Left lung (tissue), 10 donors: ENCODE results near the gene RNF115. TPM values are rescaled to one million over a fixed set of nuclear protein-coding genes. Genes with fewer than 3 reads are reported as not detected.
A peak's percentile ranks its signal among the peaks of the same experiment; 100 is the strongest.

Source experiments
- ATAC-seq: fragments of 200-7000 bp; cut with Tn5 transposase; one replicate; pipeline ENCODE4 v1.9.1; 2020; ENCODE audit warnings: moderate library complexity
- DNase-seq, 4 donors: peaks; one replicate each; pipeline ENCODE4 v3.0.0-alpha.2; 2013 to 2020
- H3K27ac ChIP-seq, 2 donors: fragments of 200-600 bp; sonication (generic) in 1 of 2; one replicate each; pipeline versions ENCODE4 v1.5.0 to v1.8.0; 2020 to 2021
- H3K27me3 ChIP-seq, 2 donors: fragments of 200-600 bp; sonication (generic) in 1 of 2; one replicate each; pipeline versions ENCODE4 v1.5.0 to v1.8.0; 2020 to 2021
- H3K36me3 ChIP-seq, 2 donors: fragments of 200-600 bp; sonication (generic) in 1 of 2; one replicate each; pipeline versions ENCODE4 v1.5.0 to v1.8.0; 2020 to 2021
- H3K4me1 ChIP-seq, 2 donors: fragments of 200-600 bp; one replicate each; pipeline ENCODE4 v1.8.0; 2021
- H3K4me3 ChIP-seq, 2 donors: fragments of 200-600 bp; sonication (generic) in 1 of 2; one replicate each; pipeline versions ENCODE4 v1.5.0 to v1.8.0; 2020 to 2021; ENCODE audit warnings: mild to moderate bottlenecking in 1 of 2
- H3K9me3 ChIP-seq, 2 donors: fragments of 200-600 bp; sonication (generic) in 1 of 2; one replicate each; pipeline versions ENCODE4 v1.5.0 to v1.8.0; 2020 to 2021
- intact Hi-C, 2 donors: fragments of 100-400 bp; cut with DNase I; formaldehyde crosslinking; loops; one replicate each; pipeline versions ENCODE4 v1.11.2 to v1.14.2; 2022
- polyA plus RNA-seq, 6 donors: library from polyadenylated mRNA; unstranded; fragments of 120-200 nt; gene quantifications; one replicate each; pipeline ENCODE4 v1.2.1, GENCODE V29; 2013; ENCODE audit not compliant: insufficient read length in 6 of 6
- total RNA-seq, 2 donors: library from RNA; stranded (reverse); fragmentation: NEBNext Ultra II Directional; extraction: Animal tissue kit (Norgen Biotek cat#: 25700); gene quantifications; one replicate each; pipeline ENCODE4 v1.2.1, GENCODE V29; 2021
- TF ChIP-seq, protein P1 (sequence below), 2 donors: fragments of 200-600 bp; sonication (generic) in 1 of 2; IDR thresholded peaks; one replicate each; pipeline versions ENCODE4 v1.5.0 to v1.8.0; 2021; ENCODE audit warnings: antibody characterized with exemption in 2 of 2
- donor health status: DM: no; HTN: yes; CAD: no.
- donor health status: DM: no; HTN: no; CAD: no.

Gene RNF115
- total and polyA plus RNA-seq, 8 donors = 11.8 to 20.4 (median 18.1) TPM

GRCh38 chr1:145785547-145785946 is 38.3 kb downstream of the RNF115 start:
- Histone ChIP-seq H3K36me3 (peaks cover 0 to 27% of the 10 kb centered on the region in 2 donors), H3K9me3 (no peaks in the 10 kb centered on the region), H3K4me1 (peaks cover 7 to 14% of the 10 kb centered on the region in 2 donors), H3K27ac (peak overlapping the region; percentile 39 to 62), H3K4me3 (no peak overlapping the region), H3K27me3 (no peaks in the 10 kb centered on the region)
- intact Hi-C loops = no loop called here
- no peak for DNase-seq
- TF ChIP-seq, protein P1, sequence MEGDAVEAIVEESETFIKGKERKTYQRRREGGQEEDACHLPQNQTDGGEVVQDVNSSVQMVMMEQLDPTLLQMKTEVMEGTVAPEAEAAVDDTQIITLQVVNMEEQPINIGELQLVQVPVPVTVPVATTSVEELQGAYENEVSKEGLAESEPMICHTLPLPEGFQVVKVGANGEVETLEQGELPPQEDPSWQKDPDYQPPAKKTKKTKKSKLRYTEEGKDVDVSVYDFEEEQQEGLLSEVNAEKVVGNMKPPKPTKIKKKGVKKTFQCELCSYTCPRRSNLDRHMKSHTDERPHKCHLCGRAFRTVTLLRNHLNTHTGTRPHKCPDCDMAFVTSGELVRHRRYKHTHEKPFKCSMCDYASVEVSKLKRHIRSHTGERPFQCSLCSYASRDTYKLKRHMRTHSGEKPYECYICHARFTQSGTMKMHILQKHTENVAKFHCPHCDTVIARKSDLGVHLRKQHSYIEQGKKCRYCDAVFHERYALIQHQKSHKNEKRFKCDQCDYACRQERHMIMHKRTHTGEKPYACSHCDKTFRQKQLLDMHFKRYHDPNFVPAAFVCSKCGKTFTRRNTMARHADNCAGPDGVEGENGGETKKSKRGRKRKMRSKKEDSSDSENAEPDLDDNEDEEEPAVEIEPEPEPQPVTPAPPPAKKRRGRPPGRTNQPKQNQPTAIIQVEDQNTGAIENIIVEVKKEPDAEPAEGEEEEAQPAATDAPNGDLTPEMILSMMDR (IDR thresholded peaks at IDR 0.05) = no peak
- ATAC-seq = peak; percentile 81

GRCh38 chr1:145784409-145784808 is 39.5 kb downstream of the RNF115 start:
- peaks cover 7 to 14% of the 10 kb centered on the region in 2 donors for H3K4me1 ChIP-seq
- H3K4me3 ChIP-seq = no peak overlapping the region
- H3K27me3 ChIP-seq = no peaks in the 10 kb centered on the region
- intact Hi-C loops = no loop called here
- peaks cover 0 to 39% of the 10 kb centered on the region in 2 donors for H3K36me3 ChIP-seq
- ATAC-seq (no peak), DNase-seq (no peak)
- no peak overlapping the region for H3K27ac ChIP-seq
- TF ChIP-seq, protein P1 (IDR thresholded peaks at IDR 0.05) = no peak
- H3K9me3 ChIP-seq = no peaks in the 10 kb centered on the region

- Histone ChIP-seq H3K27ac (peak overlapping the region; percentile 31 to 55), H3K9me3 (no peaks in the 10 kb centered on the region), H3K36me3 (peaks cover 0 to 29% of the 10 kb centered on the region in 2 donors), H3K27me3 (no peaks in the 10 kb centered on the region), H3K4me1 (peaks cover 7 to 14% of the 10 kb centered on the region in 2 donors), H3K4me3 (no peak overlapping the region)
- TF ChIP-seq, protein P1 (IDR thresholded peaks at IDR 0.05) = no peak
- ATAC-seq (peak; percentile 84), DNase-seq (no peak)
- intact Hi-C loops = no loop called here
These were observed 41.4 kb downstream of the RNF115 start for GRCh38 chr1:145782272-145783099.

DNA sequence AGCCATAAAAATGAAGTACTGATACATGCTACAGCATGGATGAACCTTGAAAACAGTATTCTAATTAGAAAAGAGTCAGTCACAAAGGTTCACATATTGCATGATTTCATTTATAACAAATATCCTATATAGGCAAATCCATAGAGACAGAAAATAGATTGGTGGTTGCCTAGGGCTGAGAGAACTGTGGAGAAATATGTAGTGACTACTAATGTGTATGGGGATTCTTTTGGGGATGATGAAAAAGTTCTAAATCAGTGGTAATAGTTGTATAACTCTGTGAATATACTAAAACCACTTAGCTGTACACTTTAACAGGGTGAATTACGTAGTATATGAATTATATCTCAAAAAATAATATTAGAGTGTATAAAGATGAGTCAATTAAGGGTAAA is 45.8 kb downstream of the RNF115 start:
- intact Hi-C loops = no loop called here
- Histone ChIP-seq H3K27ac (no peak overlapping the region), H3K4me3 (no peak overlapping the region)

More for the DNA sequence above, 45.8 kb downstream of the RNF115 start:
- Histone ChIP-seq H3K27me3 (no peaks in the 10 kb centered on the region), H3K9me3 (no peaks in the 10 kb centered on the region), H3K36me3 (peaks cover 0 to 22% of the 10 kb centered on the region in 2 donors), H3K4me1 (no peaks in the 10 kb centered on the region)
- TF ChIP-seq, protein P1 (IDR thresholded peaks at IDR 0.05) = no peak
- DNase-seq = no peak
- ATAC-seq = no peak
